Astrocyte (in vitro differentiated cells and primary cell): ENCODE data around the gene MIR17HG. TPM values are rescaled to one million over a fixed set of nuclear protein-coding genes. Genes with fewer than 3 reads are reported as not detected.

Source experiments
- DNase-seq: peaks from one replicate; pipeline ENCODE4 v3.0.0-alpha.2; 2010; ENCODE audit warnings: low read depth
- FAIRE-seq: peaks from 2 replicates; lab custom pipeline; 2011; peaks lifted over from hg19 to GRCh38; lab: Jason Lieb, UNC
- H2AFZ ChIP-seq: 2 replicates; pipeline ENCODE4 v1.6.0; 2012; ENCODE audit warnings: low read depth, low read length, inconsistent platforms
- H3K27ac ChIP-seq: 2 replicates; pipeline ENCODE4 v1.5.1; 2011; ENCODE audit warnings: low read depth, low read length, inconsistent platforms
- H3K27me3 ChIP-seq: 2 replicates; pipeline ENCODE4 v1.6.0; 2011; ENCODE audit warnings: low read length, inconsistent platforms; ENCODE audit not compliant: insufficient read depth
- H3K36me3 ChIP-seq: 2 replicates; pipeline ENCODE4 v1.5.1; 2011; ENCODE audit warnings: low read length, inconsistent platforms; ENCODE audit not compliant: insufficient read depth
- H3K4me1 ChIP-seq: 2 replicates; pipeline ENCODE4 v1.5.1; 2011; ENCODE audit warnings: low read length, inconsistent platforms; ENCODE audit not compliant: insufficient read depth
- H3K4me2 ChIP-seq: 2 replicates; pipeline ENCODE4 v1.6.0; 2012; ENCODE audit warnings: low read length, inconsistent platforms
- H3K4me3 ChIP-seq: 2 replicates; pipeline ENCODE4 v1.5.1; 2011; ENCODE audit warnings: low read depth, mild to moderate bottlenecking, low read length, inconsistent platforms; ENCODE audit not compliant: insufficient read depth
- H3K79me2 ChIP-seq: 2 replicates; pipeline ENCODE4 v1.6.0; 2012; ENCODE audit warnings: mild to moderate bottlenecking, low read length, inconsistent platforms; ENCODE audit not compliant: insufficient read depth
- H3K9ac ChIP-seq: 2 replicates; pipeline ENCODE4 v1.6.0; 2012; ENCODE audit warnings: mild to moderate bottlenecking, low read length, inconsistent platforms
- H3K9me3 ChIP-seq: 2 replicates; pipeline ENCODE4 v1.5.1; 2012; ENCODE audit warnings: low read depth, mild to moderate bottlenecking, low read length, inconsistent platforms; ENCODE audit not compliant: insufficient read depth
- H4K20me1 ChIP-seq: 2 replicates; pipeline ENCODE4 v1.6.0; 2012; ENCODE audit warnings: low read length, inconsistent platforms; ENCODE audit not compliant: insufficient read depth
- H3K27ac Mint-ChIP-seq: one replicate; pipeline ENCODE4 v1.8.0; 2021; ENCODE audit warnings: mild to moderate bottlenecking, mixed read lengths; ENCODE audit not compliant: unreplicated experiment
- H3K27me3 Mint-ChIP-seq: one replicate; pipeline ENCODE4 v1.8.0; 2021; ENCODE audit warnings: low read depth, mixed read lengths; ENCODE audit not compliant: unreplicated experiment
- H3K36me3 Mint-ChIP-seq: one replicate; pipeline ENCODE4 v1.8.0; 2021; ENCODE audit warnings: low read depth, mixed read lengths; ENCODE audit not compliant: unreplicated experiment
- H3K4me1 Mint-ChIP-seq: one replicate; pipeline ENCODE4 v1.8.0; 2021; ENCODE audit warnings: low read depth, mixed read lengths; ENCODE audit not compliant: unreplicated experiment
- H3K4me3 Mint-ChIP-seq: one replicate; pipeline ENCODE4 v1.8.0; 2021; ENCODE audit warnings: mild to moderate bottlenecking, moderate library complexity, mixed read lengths; ENCODE audit not compliant: unreplicated experiment
- H3K9me3 Mint-ChIP-seq: one replicate; pipeline ENCODE4 v1.8.0; 2021; ENCODE audit warnings: mild to moderate bottlenecking, mixed read lengths; ENCODE audit not compliant: unreplicated experiment
- CTCF ChIP-seq: IDR thresholded peaks from 2 replicates; pipeline ENCODE4 v1.5.1; 2011; ENCODE audit warnings: low read depth, mild to moderate bottlenecking, inconsistent platforms, low read length, moderate library complexity; ENCODE audit not compliant: insufficient read depth
- EZH2 ChIP-seq: IDR thresholded peaks from 2 replicates; pipeline ENCODE4 v1.6.1; 2012; ENCODE audit warnings: mild to moderate bottlenecking, low read length, inconsistent platforms; ENCODE audit not compliant: insufficient read depth
- total RNA-seq: library from RNA; stranded (reverse); gene quantifications from 2 replicates; pipeline ENCODE4 v1.2.1, GENCODE V29; 2021

The MIR17HG gene
- total RNA-seq, 1 donor from 2014 or later: 6.3 TPM

GRCh38 chr13:91303031-91303430, 44.5 kb upstream of the MIR17HG start:
- no peak overlapping the region for H2AFZ ChIP-seq
- TF ChIP-seq CTCF: no peak
- no peak for TF ChIP-seq EZH2
- H3K27me3 Mint-ChIP-seq: no peaks in the 10 kb centered on the region

DNA sequence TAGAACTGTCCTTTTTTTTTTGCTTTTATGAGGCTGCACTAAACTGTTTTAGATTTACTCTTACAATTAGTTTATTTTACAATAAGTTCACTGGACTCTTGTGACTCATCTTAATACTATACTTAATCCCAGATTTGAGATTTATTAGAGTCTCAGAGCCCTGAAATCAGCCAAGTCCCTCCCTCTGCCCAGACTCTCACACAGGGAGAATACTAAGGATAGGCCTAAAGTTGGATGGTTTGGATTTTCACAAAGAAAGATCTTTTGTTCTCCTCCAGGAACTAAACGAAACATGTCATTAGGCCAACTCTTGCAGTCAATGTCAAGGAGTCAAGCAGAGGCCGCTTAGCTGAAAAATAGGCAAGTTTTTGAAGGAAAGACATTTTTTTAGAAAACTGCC, 42.7 kb upstream of the MIR17HG start:
- DNase-seq (no peak), FAIRE-seq (no peak)
- TF ChIP-seq CTCF: no peak
- TF ChIP-seq EZH2: no peak
- H3K36me3 Mint-ChIP-seq: no peaks in the 10 kb centered on the region
- H3K27ac Mint-ChIP-seq: no peak overlapping the region
- no peaks in the 10 kb centered on the region for H3K9me3 Mint-ChIP-seq
- H3K4me3 ChIP-seq: no peak overlapping the region
- H3K4me1 Mint-ChIP-seq: no peaks in the 10 kb centered on the region
- H3K36me3 ChIP-seq: no peaks in the 10 kb centered on the region
- no peaks in the 10 kb centered on the region for H3K27me3 ChIP-seq
- H2AFZ ChIP-seq: no peak overlapping the region
- H3K27me3 Mint-ChIP-seq: no peaks in the 10 kb centered on the region
- H4K20me1 ChIP-seq: no peaks in the 10 kb centered on the region
- no peaks in the 10 kb centered on the region for H3K79me2 ChIP-seq
- H3K9me3 ChIP-seq: no peaks in the 10 kb centered on the region
- H3K4me3 Mint-ChIP-seq: no peak overlapping the region
- no peaks in the 10 kb centered on the region for H3K4me1 ChIP-seq
- H3K9ac ChIP-seq: no peak overlapping the region
- no peak overlapping the region for H3K4me2 ChIP-seq
- no peak overlapping the region for H3K27ac ChIP-seq

More at GRCh38 chr13:91303031-91303430, 44.5 kb upstream of the MIR17HG start:
- H3K27me3 ChIP-seq: no peaks in the 10 kb centered on the region
- no peaks in the 10 kb centered on the region for H3K9me3 ChIP-seq
- no peak overlapping the region for H3K9ac ChIP-seq
- H3K4me3 ChIP-seq: no peak overlapping the region
- H3K4me2 ChIP-seq: no peak overlapping the region
- Mint-ChIP-seq H3K9me3 (no peaks in the 10 kb centered on the region), H3K27ac (no peak overlapping the region), H3K4me1 (no peaks in the 10 kb centered on the region), H3K4me3 (no peak overlapping the region), H3K36me3 (no peaks in the 10 kb centered on the region)
- no peak for FAIRE-seq
- no peak overlapping the region for H3K27ac ChIP-seq
- no peaks in the 10 kb centered on the region for H3K79me2 ChIP-seq
- no peaks in the 10 kb centered on the region for H3K36me3 ChIP-seq
- DNase-seq: no peak
- no peaks in the 10 kb centered on the region for H3K4me1 ChIP-seq
- no peaks in the 10 kb centered on the region for H4K20me1 ChIP-seq

- TF ChIP-seq EZH2 (no peak), CTCF (no peak)
- H3K9me3 ChIP-seq: no peaks in the 10 kb centered on the region
- no peaks in the 10 kb centered on the region for H3K4me1 ChIP-seq
- no peak for DNase-seq
- Mint-ChIP-seq H3K27ac (no peak overlapping the region), H3K36me3 (no peaks in the 10 kb centered on the region), H3K4me1 (no peaks in the 10 kb centered on the region), H3K9me3 (no peaks in the 10 kb centered on the region), H3K27me3 (no peaks in the 10 kb centered on the region), H3K4me3 (no peak overlapping the region)
- H3K9ac ChIP-seq: no peak overlapping the region
- no peaks in the 10 kb centered on the region for H3K27me3 ChIP-seq
- no peak overlapping the region for H3K4me3 ChIP-seq
- no peak overlapping the region for H2AFZ ChIP-seq
- H3K36me3 ChIP-seq: no peaks in the 10 kb centered on the region
- no peak overlapping the region for H3K27ac ChIP-seq
- H3K79me2 ChIP-seq: no peaks in the 10 kb centered on the region
- H3K4me2 ChIP-seq: no peak overlapping the region
- FAIRE-seq: no peak
- no peaks in the 10 kb centered on the region for H4K20me1 ChIP-seq
Measured at GRCh38 chr13:91305652-91306051, 41.8 kb upstream of the MIR17HG start.
